NCI-H2081 treated with DMSO at 0.1 percent for 48 hours (cell line): ENCODE measurements around the gene FDX2.
"Not testable (repeated sequence)": the region's sequence is repeated elsewhere in the genome, so short reads cannot be mapped to it uniquely, and the experiment has no call there.

Source experiments
- DNase-seq: peaks from one replicate; lab custom pipeline; 2025; lab: John Stamatoyannopoulos, UW

FDX2 gene

DNA sequence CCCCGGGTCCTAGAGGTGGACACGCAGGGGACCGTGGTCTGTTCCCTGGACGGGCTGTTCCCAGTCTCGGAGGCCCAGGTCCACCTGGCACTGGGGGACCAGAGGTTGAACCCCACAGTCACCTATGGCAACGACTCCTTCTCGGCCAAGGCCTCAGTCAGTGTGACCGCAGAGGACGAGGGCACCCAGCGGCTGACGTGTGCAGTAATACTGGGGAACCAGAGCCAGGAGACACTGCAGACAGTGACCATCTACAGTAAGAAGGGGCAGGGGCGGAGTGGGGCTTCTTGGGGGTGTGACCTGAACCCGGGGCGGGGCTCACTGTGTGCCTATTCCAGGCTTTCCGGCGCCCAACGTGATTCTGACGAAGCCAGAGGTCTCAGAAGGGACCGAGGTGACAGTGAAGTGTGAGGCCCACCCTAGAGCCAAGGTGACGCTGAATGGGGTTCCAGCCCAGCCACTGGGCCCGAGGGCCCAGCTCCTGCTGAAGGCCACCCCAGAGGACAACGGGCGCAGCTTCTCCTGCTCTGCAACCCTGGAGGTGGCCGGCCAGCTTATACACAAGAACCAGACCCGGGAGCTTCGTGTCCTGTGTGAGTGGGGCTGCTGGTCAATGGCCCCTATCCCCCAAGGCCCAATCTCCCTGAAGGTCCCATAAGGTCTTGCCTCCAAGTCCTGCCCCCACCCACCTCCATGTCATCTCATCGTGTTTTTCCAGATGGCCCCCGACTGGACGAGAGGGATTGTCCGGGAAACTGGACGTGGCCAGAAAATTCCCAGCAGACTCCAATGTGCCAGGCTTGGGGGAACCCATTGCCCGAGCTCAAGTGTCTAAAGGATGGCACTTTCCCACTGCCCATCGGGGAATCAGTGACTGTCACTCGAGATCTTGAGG, 31.5 kb downstream of the FDX2 start:
- no peak for DNase-seq

DNA sequence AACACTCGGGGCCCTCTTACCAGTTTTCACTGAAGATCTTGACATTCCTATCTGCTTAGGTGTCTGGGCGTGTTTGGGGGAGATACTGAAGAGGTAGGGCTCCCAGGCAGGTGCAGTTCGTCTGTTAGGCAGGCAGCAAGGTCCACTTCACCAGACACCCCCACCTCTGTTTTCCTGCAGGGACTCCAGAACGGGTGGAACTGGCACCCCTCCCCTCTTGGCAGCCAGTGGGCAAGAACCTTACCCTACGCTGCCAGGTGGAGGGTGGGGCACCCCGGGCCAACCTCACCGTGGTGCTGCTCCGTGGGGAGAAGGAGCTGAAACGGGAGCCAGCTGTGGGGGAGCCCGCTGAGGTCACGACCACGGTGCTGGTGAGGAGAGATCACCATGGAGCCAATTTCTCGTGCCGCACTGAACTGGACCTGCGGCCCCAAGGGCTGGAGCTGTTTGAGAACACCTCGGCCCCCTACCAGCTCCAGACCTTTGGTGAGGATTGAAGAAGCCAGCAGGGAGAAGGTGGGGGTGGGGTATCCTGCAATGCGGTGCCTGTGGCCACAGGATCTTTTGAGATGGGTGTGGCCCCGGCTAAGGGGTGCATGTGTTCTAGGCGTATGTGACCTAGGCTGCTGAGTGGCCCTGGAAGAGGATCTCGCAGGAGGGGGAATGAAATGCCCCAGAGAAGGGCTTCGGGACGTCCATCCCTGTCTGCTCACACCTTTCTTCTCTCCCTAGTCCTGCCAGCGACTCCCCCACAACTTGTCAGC, 32.3 kb downstream of the FDX2 start:
- no peak for DNase-seq

DNA sequence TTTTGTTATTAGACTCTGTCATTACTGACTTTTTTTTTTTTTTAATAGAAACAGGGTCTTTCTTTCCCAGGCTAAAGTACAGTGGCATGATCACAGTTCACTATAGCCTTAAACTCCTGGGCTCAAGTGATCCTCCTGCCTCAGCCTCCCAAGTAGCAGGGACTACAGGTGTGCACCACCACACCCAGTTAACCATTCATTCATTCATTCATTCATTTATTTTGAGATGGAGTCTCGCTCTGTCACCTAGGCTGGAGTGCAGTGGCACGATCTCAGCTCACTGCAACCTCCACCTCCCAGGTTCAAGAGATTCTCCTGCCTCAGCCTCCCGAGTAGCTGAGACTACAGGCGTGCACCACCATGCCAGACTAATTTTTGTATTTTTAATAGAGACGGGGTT, 33.8 kb downstream of the FDX2 start:
- not testable (repeated sequence) for DNase-seq

DNA sequence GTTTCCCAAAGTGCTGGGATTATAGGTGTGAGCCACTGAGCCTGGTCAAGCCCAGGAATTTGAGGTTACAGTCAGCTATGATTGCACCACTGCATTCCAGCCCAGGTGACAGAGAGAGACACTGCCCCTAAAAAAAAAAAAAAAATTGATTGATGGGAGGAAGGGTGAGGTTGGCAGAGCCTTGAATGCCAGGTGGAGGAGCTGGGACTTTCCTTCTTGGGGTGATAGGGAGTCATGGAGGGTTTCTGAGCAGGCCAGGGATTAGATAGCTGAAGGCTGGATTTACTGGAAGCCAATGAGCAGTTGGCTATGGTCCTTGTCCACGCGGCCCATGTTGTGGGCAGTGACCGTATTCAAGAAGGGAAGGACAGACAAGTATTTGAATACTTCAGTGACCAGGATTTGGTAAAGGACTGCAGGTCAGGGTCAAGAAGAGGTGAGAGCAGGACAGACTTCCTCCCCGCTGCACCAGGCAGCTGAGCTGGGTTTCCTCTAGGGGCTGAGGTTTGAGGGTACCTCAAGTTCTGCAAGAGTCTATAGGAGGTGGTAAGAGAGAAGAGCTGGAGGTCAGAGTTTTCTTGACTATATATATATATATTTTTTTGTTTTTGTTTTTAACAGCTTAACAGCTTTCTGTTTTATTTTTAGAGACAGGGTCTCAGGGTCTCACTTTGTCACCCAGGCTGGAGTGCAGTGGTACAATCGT, 35.9 kb downstream of the FDX2 start:
- no peak for DNase-seq

DNA sequence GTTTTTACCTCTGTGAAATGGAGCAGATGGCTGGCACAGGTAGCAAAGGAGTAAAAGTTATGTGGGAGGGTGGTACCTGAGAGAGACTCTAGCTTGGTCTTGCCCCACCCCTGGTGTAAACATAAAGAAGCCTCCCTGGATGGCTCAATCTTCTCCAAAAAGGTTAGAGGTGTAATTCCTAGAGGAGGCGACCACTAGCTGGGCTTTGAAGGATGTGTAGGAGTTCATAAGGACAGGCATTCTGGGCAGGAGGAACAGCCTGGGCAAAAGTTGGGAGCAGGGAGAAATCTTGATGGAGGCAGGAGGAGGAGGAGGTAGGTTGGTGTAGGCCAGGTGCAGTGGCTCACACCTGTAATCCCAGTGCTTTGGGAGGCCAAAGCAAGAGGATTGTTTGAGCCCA, 36.9 kb downstream of the FDX2 start:
- no peak for DNase-seq

DNA sequence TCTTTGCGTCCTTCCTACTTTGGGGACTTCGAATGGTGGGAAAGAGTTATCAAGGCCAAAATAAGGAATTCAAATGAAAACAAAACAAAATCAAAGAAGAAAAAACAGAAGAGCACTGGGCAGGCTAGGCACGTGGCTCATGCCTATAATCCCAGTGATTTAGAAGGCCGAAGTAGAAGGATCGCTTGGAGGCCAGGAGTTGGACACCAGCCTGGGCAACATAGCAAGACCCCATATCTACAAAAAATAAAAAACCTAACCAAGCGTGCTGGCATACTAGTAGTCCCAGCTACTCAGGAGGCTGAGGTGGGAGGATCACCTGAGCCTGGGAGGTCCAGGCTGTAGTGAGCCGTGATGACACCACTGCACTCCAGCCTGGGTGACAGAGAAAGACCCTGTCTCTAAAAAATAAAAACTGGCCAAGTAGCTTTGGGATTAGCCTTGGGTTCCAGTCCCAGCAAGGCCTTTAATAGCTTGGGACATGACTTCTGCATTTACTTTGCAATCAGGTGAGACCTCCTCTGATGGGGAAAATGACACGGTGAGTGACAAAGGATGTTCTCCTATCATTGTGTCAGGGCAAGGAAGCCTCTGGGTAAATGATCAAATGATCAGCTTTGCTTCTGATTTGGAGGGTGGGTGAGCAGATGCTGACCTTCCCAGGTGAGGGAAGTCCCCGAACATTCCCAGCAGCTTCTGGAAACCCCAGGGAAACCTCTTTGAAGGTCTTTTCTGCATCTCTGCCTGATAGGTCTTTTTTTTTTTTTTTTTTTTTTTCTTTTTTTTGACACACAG, 37.8 kb downstream of the FDX2 start:
- no peak for DNase-seq

DNA sequence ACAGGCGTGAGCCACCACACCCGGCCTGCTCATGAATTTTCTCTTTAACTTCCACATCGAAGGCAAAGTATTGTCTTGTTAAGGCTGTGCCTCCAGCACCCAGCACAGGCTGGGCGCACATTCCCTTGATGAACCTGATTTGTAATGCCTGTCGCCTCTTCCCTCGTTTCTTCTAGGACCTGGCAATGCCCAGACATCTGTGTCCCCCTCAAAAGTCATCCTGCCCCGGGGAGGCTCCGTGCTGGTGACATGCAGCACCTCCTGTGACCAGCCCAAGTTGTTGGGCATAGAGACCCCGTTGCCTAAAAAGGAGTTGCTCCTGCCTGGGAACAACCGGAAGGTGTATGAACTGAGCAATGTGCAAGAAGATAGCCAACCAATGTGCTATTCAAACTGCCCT, 41.2 kb downstream of the FDX2 start:
- no peak for DNase-seq

DNA sequence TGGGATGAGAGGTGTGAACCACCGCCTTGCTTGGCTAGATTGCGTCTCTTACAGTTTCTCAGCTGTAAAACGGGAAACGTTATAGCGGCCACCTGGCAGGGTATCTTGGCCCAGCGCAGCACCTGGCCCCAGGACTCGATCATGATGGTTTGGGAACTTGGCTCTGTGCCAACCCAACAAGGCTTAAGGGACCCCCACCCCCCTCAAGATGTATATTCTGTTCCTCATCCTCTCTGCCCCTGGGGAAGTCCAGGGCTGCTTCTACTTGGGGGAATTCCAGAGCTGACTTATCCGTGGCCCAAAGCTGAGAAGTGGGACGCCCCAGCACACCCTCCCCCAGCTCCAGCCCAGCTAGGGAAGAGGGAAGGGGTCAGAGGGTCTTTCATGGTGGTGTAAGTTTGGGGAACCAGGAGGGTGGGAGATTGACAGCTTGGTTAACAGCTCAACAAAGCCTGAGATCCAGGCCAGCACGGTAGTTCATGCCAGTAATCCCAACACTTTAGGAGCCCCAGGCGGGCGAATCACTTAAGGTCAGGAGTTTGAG, 44.2 kb downstream of the FDX2 start:
- no peak for DNase-seq

DNA sequence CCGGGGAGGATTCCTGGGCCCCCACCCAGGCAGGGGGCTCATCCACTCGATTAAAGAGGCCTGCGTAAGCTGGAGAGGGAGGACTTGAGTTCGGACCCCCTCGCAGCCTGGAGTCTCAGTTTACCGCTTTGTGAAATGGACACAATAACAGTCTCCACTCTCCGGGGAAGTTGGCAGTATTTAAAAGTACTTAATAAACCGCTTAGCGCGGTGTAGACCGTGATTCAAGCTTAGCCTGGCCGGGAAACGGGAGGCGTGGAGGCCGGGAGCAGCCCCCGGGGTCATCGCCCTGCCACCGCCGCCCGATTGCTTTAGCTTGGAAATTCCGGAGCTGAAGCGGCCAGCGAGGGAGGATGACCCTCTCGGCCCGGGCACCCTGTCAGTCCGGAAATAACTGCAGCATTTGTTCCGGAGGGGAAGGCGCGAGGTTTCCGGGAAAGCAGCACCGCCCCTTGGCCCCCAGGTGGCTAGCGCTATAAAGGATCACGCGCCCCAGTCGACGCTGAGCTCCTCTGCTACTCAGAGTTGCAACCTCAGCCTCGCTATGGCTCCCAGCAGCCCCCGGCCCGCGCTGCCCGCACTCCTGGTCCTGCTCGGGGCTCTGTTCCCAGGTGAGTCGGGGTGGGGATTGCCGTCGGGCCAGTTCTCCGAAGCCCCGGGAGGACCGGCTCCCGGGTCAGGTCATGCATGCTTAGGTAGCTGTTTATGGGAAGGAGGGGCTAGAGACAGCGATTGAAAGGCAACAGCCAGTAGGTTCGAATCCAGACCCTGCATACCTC, 45.0 kb downstream of the FDX2 start, which contains the start of gene ICAM1:
Gene ICAM1, plus strand, starts transcription at position 505 of the 779 bp plus-strand sequence. Its CDS starts 40 bp downstream, at position 545.
- DNase-seq = no peak

DNA sequence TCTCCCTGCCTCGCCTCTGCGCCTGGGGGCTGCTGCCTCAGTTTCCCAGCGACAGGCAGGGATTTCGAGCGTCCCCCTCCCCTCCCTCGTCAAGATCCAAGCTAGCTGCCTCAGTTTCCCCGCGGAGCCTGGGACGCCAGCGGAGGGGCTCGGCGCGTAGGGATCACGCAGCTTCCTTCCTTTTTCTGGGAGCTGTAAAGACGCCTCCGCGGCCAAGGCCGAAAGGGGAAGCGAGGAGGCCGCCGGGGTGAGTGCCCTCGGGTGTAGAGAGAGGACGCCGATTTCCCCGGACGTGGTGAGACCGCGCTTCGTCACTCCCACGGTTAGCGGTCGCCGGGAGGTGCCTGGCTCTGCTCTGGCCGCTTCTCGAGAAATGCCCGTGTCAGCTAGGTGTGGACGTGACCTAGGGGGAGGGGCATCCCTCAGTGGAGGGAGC, 45.6 kb downstream of the FDX2 start:
- DNase-seq = no peak

DNA sequence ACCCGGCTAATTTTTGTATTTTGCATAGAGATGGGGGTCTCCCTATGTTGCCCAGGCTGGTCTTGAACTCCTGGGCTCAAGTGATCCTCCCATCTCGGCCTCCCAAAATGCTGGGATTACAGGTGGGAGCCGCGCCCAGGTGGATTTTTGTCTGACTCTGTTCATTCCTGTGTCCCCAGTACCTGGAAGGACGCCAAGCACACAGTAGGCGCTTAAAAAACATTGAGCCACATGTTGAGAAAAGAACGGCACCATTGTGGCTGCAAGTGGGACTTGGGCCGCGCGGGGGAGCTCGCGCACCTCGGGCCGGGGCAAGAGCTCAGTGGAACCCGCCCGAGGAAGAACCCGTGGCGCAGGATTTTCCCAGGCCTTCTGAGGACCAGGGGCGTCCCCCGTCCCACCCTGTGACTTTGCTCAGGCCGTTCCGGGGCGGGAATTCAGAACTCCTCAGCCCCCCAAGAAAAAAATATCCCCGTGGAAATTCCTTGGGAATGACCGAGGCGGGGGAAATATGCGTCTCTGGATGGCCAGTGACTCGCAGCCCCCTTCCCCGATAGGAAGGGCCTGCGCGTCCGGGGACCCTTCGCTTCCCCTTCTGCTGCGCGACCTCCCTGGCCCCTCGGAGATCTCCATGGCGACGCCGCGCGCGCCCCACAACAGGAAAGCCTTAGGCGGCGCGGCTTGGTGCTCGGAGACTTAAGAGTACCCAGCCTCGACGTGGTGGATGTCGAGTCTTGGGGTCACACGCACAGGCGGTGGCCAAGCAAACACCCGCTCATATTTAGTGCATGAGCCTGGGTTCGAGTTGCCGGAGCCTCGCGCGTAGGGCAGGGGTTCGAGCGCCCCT, 46.3 kb downstream of the FDX2 start:
- DNase-seq = no peak

DNA sequence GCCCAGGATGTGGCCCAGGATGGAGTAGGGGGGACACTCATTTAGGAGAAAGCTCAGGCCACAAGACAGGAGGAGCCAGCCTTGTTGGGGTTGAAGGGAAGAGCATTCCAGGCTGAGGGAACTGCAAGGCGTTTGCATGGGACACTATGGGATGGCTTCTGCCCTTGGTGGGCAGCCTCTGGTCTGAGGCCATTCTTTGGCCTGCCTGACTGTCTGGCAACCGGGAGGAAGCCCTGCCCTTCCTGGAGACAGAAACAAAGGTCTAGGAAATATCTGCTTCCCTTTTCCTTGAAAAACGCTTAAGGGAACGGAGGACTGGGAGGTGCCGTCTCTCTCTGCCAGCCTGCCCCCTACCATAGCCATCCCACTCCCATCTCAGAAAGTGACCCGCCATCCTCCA, 47.7 kb downstream of the FDX2 start:
- DNase-seq = no peak

DNA sequence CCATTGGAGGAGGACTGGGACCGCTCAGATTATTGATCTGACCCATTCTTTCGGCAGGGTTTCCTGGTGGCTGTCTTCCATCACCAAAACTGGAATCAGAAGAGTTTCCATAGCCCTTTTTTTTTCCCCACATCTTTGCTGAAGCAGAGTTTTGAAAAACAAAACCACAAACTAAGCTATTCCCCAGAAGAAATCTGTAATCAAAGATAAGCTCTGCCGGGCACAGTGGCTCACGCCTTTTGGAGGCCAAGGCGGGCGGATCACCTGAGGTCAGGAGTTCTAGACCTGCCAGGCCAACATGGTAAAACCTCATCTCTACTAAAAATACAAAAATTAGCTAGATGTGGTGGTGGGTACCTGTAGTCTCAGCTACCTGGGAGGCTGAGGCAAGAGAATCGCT, 49.1 kb downstream of the FDX2 start:
- no peak for DNase-seq

DNA sequence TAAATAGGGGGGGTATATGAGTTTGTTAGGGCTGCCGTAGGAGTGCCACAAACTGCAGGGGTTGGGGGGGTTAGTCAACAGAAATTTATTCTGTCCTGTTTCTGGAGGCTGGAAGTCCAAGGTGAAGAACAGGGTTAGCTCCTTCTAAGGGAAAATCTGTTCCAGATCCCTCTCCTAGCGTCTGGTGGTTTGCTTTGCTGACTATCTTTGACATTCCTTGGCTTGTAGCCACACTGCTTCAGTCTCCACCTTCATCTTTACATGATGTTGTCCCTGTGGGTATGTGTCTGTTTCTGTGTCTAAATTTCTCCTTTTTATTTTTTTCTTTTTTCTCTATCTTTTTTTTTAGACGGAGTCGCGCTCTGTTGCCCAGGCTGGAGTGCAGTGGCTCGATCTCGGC, 53.0 kb downstream of the FDX2 start:
- DNase-seq = no peak

DNA sequence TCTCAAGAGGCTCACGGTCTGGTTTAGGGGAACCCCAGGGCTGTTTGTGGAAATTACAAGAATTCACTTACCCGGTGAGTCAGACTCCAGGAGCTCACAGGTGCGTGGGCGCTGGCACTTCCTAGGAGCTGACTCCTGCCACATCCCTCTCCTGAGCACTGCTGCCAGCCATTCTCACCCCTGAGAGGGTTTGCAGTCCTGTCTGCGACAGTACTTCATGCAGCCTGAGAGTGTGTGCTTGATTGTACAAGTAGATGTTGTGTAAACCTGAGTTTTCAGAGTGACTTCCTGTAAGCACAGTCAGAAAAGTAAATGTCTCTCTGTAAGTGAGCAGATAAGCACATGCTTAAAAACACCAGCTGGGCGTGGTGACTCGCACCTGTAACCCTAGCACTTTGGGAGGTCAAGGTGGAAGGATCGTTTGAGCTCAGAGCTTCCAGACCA, 55.7 kb downstream of the FDX2 start:
- DNase-seq = no peak
